ENCODE data around the gene INHA.

INHA gene, protein sequence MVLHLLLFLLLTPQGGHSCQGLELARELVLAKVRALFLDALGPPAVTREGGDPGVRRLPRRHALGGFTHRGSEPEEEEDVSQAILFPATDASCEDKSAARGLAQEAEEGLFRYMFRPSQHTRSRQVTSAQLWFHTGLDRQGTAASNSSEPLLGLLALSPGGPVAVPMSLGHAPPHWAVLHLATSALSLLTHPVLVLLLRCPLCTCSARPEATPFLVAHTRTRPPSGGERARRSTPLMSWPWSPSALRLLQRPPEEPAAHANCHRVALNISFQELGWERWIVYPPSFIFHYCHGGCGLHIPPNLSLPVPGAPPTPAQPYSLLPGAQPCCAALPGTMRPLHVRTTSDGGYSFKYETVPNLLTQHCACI

DNA sequence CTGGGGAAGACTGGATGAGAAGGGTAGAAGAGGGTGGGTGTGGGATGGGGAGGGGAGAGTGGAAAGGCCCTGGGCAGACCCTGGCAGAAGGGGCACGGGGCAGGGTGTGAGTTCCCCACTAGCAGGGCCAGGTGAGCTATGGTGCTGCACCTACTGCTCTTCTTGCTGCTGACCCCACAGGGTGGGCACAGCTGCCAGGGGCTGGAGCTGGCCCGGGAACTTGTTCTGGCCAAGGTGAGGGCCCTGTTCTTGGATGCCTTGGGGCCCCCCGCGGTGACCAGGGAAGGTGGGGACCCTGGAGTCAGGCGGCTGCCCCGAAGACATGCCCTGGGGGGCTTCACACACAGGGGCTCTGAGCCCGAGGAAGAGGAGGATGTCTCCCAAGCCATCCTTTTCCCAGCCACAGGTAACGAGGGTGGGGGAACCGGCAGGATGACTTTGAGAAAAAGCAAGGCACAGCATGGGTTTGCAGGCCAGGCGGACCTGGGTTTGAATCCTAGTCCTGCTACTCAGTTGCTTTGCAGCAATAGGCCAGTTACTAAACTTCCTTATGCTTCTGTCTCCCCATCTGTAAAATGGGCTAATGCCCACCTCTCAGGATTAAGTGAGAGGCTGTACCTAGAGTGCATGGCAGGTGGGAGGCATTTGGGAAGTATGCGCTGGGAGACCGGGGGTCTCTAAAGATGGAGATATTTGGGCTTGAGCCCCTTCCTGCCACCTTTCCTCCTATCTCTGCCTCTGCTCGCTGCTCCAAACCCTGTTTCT, at the start of gene INHA:
Gene INHA (plus strand): TSS at position 74 of the 765 bp plus-strand sequence. CDS start 65 bp downstream, at position 139.
- H3K27me3 Mint-ChIP-seq, result peaks cover 81% of the 10 kb centered on the region
- peaks cover 5% of the 10 kb centered on the region for H3K4me1 Mint-ChIP-seq
- no peaks in the 10 kb centered on the region for H3K9me3 Mint-ChIP-seq
- peak within 1 kb of the TSS in 1 of 2 donors; percentile 30 for H3K4me3 Mint-ChIP-seq
- H3K27ac Mint-ChIP-seq, result no peak within 1 kb of the TSS
- DNase-seq (no peak), ATAC-seq (peak; percentile 10)

DNA sequence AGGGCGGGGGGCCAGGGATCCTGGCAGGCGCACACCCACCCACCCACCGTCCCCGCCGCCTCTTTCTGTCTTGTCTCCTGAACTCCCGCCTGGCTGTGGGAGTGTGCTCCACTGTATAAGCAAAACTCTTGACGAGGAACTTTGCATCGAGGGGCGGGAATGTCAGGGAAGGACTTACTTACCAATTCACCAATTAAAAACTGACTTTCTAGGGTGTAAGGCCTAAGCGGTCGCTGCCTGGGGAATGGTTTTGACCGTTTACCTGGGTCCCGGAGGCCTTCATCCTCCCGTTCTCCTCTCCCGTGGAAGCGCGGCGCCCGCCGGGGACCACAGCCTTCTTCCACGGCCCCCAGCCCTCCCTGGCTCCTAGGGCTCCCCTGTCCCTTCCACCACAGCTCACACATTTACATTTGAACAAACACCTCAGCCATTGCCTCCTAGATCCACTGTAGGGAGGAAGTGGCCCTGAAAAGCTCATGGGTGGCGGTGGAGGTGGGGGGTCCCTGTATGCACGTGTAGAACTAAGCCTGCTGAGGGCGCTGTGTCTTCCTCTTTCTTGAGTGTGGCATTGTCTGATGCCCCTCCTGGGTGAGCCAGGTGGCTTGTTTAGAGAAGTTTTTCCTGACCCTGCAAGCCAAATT, 49.0 kb upstream of the INHA start:
- Mint-ChIP-seq H3K4me1 (peaks cover 18% of the 10 kb centered on the region), H3K4me3 (peak overlapping the region in 1 of 2 donors; percentile 52), H3K27me3 (peaks cover 93% of the 10 kb centered on the region), H3K27ac (no peak overlapping the region), H3K9me3 (no peaks in the 10 kb centered on the region)
- DNase-seq, result no peak
- peak; percentile 19 for ATAC-seq

DNA sequence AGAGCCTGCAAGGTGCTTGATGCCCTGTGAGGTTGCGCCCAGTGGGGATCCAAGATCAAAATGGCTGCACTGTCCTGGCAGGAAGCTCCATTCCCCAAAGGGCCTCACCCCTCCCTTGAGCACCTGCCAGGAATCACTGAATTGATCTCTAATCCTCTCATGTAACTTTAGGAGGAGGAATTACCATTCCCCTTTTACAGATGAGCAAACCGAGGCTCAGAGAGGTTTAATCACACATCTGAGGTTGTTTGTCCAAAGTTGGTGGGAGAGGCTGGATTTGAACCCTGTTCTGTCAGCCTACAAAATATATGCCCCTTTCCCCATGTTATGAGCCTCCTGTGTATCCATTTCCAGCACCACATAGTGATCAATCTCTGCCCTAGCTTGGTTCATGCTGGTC, 47.3 kb upstream of the INHA start:
- H3K4me1 Mint-ChIP-seq, result peaks cover 20% of the 10 kb centered on the region
- no peak for DNase-seq
- no peak overlapping the region for H3K4me3 Mint-ChIP-seq
- H3K9me3 Mint-ChIP-seq, result no peaks in the 10 kb centered on the region
- peaks cover 93% of the 10 kb centered on the region for H3K27me3 Mint-ChIP-seq
- no peak for ATAC-seq
- H3K27ac Mint-ChIP-seq, result no peak overlapping the region

DNA sequence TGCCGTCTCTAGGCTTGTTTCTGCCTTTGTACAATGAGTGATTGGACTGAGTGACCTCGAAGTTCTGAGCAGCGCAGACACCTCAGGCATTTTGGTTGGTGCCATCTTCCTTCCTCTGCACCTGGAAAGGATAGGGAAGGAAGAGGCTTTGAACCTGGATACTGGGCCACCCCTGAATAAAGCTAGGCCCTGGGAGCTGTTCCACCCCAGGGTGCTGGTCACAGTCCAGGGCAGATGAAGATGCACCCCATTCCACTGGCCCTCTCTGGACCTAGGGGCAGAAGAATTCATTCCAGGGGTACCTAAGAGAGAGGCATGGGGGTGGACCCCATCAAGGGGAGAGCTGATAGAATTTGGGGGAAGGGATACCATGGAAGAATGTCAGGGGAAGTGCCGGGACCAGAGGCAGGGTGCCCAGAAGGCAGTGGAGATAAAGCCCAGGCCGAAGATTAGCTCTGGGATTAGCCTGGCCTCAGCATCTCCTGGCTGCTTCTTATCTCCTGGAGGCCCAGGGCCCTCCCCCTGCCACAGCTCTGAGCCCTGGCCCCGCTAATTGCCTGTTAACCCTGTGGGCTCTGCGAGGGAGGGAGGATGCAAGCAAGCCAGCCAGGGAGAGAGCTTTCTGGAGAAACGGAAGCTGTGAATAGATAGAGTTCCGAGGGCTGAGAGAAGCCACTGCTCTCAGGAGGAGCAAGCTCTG, 46.4 kb upstream of the INHA start:
- H3K4me3 Mint-ChIP-seq, result no peak overlapping the region
- H3K4me1 Mint-ChIP-seq, result peaks cover 26% of the 10 kb centered on the region
- H3K9me3 Mint-ChIP-seq, result no peaks in the 10 kb centered on the region
- peaks cover 93% of the 10 kb centered on the region for H3K27me3 Mint-ChIP-seq
- no peak overlapping the region for H3K27ac Mint-ChIP-seq
- no peak for DNase-seq
- no peak for ATAC-seq

DNA sequence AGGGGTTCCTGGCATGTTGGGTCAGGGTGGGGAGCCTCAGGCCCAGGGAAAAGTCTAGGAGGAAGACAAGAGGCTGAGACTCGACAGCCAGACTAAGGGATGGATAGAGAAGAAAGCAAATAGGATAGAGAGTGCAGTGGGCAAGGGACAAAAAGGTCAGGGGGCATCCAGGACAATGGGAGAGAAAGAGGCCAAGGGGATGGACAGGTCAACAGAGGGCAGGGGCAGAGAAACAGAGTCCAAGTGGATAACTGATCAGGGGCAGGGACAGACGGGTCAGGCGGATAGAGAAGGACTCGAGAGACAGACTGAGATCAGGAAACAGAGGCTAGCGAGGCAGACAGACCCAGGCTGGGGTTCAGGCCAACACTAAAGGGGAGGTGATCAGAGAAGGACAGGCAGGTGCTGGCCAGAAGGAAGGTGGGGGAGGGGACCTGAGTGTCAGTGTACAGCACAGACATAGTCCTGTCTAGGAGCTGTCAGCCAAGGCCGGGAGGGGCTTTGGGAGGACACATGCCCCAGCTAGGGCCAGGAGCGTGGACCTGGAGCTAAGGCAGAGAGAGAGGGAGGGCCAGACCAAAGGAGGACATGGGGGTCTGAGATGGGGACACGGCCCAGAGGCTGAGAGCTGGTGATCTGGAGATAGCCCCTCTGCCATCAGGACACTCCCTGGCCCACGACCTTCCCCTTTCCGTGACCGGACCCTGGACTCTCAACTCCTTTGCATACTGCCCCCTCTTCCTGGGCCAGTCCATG, 45.6 kb upstream of the INHA start:
- ATAC-seq (no peak), DNase-seq (no peak)
- Mint-ChIP-seq H3K27me3 (peaks cover 93% of the 10 kb centered on the region), H3K27ac (peak overlapping the region in 1 of 2 donors; percentile 13), H3K4me3 (no peak overlapping the region), H3K9me3 (no peaks in the 10 kb centered on the region), H3K4me1 (peaks cover 21% of the 10 kb centered on the region)

DNA sequence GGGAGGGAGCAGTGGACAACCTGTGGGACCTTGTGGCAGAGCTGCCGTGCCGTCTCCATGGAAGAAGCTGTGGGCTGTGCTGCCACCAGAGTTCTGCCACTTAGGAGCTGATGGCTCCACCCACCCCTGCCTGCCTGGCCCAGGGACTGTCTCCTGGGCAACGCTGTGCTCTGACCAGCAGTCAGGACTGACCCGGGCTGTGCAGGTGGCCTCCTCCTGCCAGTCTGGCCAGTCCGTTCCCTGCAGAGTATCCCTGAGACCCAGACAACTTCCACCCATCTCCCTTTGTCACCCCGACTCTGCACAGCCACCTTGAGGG, 45.1 kb upstream of the INHA start:
- H3K4me1 Mint-ChIP-seq, result peaks cover 16% of the 10 kb centered on the region

DNA sequence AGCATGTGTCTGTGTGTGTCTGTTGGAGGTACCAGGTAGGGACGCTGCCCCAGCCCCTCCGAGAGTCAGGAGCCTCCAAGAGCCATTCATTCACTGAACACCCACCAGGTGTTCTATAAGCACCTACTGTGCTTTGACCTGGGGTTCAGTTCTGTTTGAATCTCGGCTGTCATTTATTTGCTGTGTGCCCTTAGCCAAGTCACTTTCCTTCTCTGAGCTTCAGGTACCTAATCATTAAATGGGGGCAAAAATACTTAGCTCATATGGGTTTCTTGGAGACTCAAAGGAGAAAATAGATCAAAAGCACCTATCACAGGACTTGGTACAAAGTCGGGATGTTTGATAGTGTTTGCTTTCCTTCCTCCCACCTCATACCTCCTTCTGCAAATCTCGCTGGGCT, 44.6 kb upstream of the INHA start:
- no peak for ATAC-seq
- H3K27me3 Mint-ChIP-seq, result peaks cover 89% of the 10 kb centered on the region
- H3K9me3 Mint-ChIP-seq, result no peaks in the 10 kb centered on the region
- DNase-seq, result no peak
- H3K27ac Mint-ChIP-seq, result no peak overlapping the region
- no peak overlapping the region for H3K4me3 Mint-ChIP-seq
- peaks cover 14% of the 10 kb centered on the region for H3K4me1 Mint-ChIP-seq

More for the DNA sequence above, 45.1 kb upstream of the INHA start:
- Mint-ChIP-seq H3K27ac (no peak overlapping the region), H3K4me3 (no peak overlapping the region), H3K27me3 (peaks cover 90% of the 10 kb centered on the region), H3K9me3 (no peaks in the 10 kb centered on the region)
- ATAC-seq, result no peak
- no peak for DNase-seq

DNA sequence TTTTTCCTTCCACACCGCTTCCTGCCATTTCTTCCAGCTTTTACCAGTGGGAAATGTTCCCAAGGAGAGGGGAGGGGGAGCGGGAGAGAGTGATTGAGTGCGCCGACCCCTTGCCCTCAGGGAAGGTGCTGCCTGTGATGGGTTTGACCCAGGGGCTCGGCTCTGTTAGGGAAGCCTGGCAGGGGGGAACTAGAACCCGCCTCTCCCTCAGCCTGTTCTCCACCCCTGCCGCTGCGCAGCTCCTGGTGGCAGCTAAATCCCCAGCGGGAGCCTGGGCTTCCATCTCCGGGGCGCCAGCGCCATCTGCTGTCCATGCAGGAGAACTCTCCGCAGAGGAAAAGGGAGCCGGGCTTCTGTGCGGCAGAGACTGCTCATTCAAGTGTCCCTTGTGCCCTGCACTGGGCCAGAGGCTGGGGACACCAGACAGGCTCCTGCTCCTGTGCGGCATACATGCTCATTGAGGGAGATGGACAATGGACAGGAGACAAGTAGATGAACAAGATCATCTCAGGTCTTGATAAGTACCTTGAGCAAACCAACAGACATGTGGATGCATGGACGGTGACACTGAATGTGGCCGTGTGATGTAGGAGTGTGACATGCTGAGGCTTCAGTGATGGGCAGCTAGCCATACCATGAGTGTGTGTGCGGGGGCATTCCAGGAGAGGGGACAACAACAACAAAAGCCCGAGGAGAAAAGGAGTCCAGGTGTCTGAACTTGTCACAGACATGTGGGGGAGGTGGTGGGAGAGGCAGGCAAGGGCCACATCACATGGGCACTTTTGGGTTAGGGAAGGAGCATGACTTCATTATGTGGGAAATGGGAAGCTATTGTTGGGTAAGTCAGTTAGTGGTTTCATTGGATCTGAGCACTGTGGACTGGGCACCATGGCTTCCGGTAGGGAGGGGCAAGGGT, 41.8 kb upstream of the INHA start:
- H3K4me3 Mint-ChIP-seq, result no peak overlapping the region
- H3K27me3 Mint-ChIP-seq, result peaks cover 71% of the 10 kb centered on the region
- ATAC-seq (peak; percentile 83), DNase-seq (peak; percentile 85 to 86)
- H3K27ac Mint-ChIP-seq, result no peak overlapping the region
- H3K4me1 Mint-ChIP-seq, result peaks cover 8% of the 10 kb centered on the region
- no peaks in the 10 kb centered on the region for H3K9me3 Mint-ChIP-seq

DNA sequence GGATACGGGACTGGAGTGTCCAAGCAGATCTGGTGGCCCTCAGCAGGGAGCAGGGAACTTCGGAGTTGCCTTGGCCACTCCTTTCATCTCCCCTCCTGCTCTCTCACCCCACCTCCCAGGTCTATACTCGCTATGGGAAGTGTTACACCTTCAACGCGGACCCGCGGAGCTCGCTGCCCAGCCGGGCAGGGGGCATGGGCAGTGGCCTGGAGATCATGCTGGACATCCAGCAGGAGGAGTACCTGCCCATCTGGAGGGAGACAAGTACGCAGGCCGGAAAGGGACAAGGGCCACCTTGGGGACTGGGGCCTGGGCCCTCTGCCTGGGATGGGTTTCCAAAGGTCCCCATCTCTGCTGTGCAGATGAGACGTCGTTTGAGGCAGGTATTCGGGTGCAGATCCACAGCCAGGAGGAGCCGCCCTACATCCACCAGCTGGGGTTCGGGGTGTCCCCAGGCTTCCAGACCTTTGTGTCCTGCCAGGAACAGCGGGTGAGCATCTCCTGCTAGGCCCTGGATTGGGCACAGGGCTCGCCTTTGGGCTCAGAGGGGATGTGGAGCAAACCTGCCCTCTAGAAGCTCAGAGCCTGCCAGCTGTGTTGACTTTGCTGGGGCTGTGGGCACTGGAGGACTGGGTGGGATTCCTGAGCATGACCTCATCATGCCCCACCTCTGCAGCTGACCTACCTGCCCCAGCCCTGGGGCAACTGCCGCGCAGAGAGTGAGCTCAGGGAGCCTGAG, 40.3 kb upstream of the INHA start:
- ATAC-seq (no peak), DNase-seq (no peak)
- Mint-ChIP-seq H3K4me1 (peaks cover 8% of the 10 kb centered on the region), H3K27me3 (peaks cover 56% of the 10 kb centered on the region), H3K4me3 (no peak overlapping the region), H3K27ac (no peak overlapping the region), H3K9me3 (no peaks in the 10 kb centered on the region)

DNA sequence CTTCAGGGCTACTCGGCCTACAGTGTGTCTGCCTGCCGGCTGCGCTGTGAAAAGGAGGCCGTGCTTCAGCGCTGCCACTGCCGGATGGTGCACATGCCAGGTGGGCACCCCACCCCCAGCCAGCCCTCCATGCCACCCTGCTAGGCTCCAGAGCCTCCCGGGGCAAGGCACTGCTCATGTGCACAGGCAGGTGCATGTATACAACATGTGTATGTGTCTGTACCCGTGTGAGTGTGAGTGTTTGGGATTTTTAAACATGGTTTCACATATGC, 39.8 kb upstream of the INHA start:
- DNase-seq (no peak), ATAC-seq (no peak)
- Mint-ChIP-seq H3K4me3 (no peak overlapping the region), H3K4me1 (peaks cover 8% of the 10 kb centered on the region), H3K27ac (no peak overlapping the region), H3K9me3 (no peaks in the 10 kb centered on the region), H3K27me3 (peaks cover 51% of the 10 kb centered on the region)

DNA sequence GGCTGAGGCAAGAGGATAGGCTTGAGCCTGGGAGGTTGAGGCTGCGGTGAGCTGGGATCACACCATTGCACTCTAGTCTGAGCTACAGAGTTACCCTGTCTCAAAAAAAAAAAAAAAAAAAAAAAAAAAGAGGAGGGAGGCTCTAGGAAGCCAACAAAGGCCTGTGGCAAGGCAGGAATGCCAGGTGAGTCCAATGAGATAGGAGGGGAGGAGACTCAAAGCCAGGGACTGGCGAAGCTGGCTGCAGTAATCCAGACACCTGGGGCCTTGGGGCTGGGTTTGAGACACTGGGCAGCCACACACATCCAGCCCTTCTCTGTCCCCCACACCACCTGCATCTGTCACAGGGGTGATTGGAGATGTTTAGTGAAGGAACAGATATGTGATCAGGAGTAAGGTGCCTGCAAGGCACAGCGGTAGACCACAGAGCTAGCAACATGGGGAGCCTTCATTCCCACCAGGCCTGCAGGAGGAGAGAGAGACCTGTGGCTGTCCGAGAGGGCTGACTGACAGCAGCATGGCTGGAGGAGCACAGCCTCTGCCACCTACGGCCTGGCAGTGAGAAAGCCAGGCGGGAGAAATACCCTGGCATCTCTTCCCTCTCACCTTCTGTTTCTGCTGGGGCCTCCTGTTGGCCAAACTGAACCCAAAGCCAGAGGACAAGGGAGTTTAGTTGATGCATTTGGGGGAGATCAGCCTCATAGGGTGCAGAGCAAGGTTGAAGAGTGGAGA, 38.0 kb upstream of the INHA start:
- H3K4me1 Mint-ChIP-seq, result peaks cover 8% of the 10 kb centered on the region
- H3K4me3 Mint-ChIP-seq, result no peak overlapping the region
- DNase-seq, result no peak
- no peak overlapping the region for H3K27ac Mint-ChIP-seq
- no peaks in the 10 kb centered on the region for H3K9me3 Mint-ChIP-seq
- peaks cover 33% of the 10 kb centered on the region for H3K27me3 Mint-ChIP-seq
- ATAC-seq, result no peak

DNA sequence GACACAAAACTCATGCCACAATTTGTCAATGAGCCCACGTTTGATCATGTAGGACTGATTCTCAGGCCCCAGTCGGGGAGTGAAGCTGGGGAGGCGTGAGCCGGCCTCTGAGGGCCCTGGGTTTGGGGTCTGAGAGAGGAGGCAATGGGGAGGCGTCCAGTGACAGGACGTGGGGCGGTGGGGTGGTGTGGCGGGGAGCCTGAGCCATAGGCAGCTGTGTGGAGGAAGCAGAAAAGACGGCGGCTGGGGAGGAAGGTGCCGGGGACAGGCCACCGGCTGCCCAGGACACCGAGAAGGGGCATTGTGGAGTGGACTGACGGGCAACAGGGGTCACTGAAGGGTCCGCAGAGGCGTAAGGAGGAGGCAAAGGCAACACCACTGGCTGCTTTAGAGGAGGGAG, 35.7 kb upstream of the INHA start:
- Mint-ChIP-seq H3K9me3 (no peaks in the 10 kb centered on the region), H3K4me3 (no peak overlapping the region), H3K27ac (no peak overlapping the region), H3K4me1 (peaks cover 4% of the 10 kb centered on the region), H3K27me3 (peaks cover 10% of the 10 kb centered on the region)
- no peak for DNase-seq
- no peak for ATAC-seq

DNA sequence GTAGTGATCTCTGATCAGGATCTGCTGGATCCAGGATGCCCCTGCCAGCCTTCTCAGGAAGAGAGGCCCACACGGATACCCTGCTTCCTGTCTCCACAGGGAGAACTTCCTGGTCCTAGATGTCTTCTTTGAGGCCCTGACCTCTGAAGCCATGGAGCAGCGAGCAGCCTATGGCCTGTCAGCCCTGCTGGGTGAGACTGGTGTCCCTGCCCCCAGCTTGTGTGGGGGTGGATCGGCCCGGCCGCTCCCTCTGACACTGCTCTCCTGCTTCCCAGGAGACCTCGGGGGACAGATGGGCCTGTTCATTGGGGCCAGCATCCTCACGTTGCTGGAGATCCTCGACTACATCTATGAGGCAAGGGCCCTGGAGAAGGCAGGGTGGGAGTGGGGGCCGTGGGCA, 35.1 kb upstream of the INHA start:
- ATAC-seq, result no peak
- Mint-ChIP-seq H3K27ac (peak overlapping the region in 1 of 2 donors; percentile 41), H3K4me3 (no peak overlapping the region), H3K9me3 (no peaks in the 10 kb centered on the region), H3K27me3 (peaks cover 7% of the 10 kb centered on the region), H3K4me1 (peaks cover 10% of the 10 kb centered on the region)
- DNase-seq, result no peak
